ENCODE measurements around the gene CYB5D1.

- no peak for TF ChIP-seq CTCF (IDR thresholded peaks at IDR 0.05)
- TF ChIP-seq POLR2A (IDR thresholded peaks at IDR 0.05; ENCODE audit: low read depth), result no peak
- TF ChIP-seq EP300 (IDR thresholded peaks at IDR 0.05), result no peak
These were observed 40.2 kb upstream of the CYB5D1 start for GRCh38 chr17:7817643-7817964.

Measured in esophagus muscularis mucosa (tissue), 4 donors.